PC-9 (cell line): ENCODE data around the gene GNG7.

Experiments used
- EZH2 ChIP-seq: fragments of 200-600 bp; sonication (generic); IDR thresholded peaks from 2 replicates; pipeline ENCODE4 v1.8.0; 2017; ENCODE audit warnings: antibody characterized with exemption, low read depth
- TF ChIP-seq, protein P1 (sequence below): fragments of 200-600 bp; sonication (generic); conservative IDR thresholded peaks from 2 replicates; pipeline ENCODE4 v1.6.1; 2017; ENCODE audit warnings: mixed run types, antibody characterized with exemption, mild to moderate bottlenecking, moderate library complexity

DNA sequence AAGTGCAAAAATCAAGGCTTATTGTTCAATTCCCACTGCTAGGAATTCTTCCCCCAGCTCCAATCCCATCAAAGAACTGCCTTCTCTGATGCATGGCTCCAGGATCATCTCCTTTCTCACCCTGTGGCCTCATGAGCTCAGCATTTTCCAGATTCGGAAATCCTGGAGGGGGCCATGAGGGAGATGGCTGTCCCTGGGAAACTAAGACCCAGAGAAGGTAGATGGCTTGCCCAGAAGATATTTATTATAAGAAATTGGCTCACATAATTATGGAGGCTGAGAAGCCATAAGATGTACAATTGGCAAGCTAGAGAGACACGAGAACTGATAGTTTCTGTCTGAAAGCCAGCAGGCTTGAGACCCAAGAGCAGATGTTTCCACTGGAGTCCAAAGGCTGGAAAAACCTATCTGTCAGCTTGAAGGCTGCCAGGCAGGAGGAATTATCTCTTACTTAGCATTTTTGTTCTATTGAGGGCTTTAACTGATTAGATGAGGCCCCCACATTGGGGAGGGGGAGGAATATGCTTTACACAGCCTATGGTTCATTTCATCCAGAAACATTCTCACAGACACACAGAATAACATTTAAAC lies 168.0 kb downstream of the GNG7 start:
- TF ChIP-seq, protein P1, sequence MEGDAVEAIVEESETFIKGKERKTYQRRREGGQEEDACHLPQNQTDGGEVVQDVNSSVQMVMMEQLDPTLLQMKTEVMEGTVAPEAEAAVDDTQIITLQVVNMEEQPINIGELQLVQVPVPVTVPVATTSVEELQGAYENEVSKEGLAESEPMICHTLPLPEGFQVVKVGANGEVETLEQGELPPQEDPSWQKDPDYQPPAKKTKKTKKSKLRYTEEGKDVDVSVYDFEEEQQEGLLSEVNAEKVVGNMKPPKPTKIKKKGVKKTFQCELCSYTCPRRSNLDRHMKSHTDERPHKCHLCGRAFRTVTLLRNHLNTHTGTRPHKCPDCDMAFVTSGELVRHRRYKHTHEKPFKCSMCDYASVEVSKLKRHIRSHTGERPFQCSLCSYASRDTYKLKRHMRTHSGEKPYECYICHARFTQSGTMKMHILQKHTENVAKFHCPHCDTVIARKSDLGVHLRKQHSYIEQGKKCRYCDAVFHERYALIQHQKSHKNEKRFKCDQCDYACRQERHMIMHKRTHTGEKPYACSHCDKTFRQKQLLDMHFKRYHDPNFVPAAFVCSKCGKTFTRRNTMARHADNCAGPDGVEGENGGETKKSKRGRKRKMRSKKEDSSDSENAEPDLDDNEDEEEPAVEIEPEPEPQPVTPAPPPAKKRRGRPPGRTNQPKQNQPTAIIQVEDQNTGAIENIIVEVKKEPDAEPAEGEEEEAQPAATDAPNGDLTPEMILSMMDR = no peak
- no peak for TF ChIP-seq EZH2
